HUES48 (cell line): ENCODE measurements around the gene SLC24A4.

Experiments used
- H3K27ac ChIP-seq: one replicate; pipeline ENCODE4 v1.7.0; 2013; ENCODE audit warnings: low read depth, low read length, inconsistent platforms
- H3K27me3 ChIP-seq: 2 replicates; pipeline ENCODE4 v1.6.1; 2013; ENCODE audit warnings: mild to moderate bottlenecking, low read length; ENCODE audit not compliant: control insufficient read depth, insufficient read depth
- H3K36me3 ChIP-seq: 2 replicates; pipeline ENCODE4 v1.6.1; 2013; ENCODE audit warnings: low read length; ENCODE audit not compliant: control insufficient read depth, insufficient read depth
- H3K4me1 ChIP-seq: 2 replicates; pipeline ENCODE4 v1.6.1; 2013; ENCODE audit warnings: mild to moderate bottlenecking, low read length; ENCODE audit not compliant: control insufficient read depth, insufficient read depth
- H3K4me3 ChIP-seq: 2 replicates; pipeline ENCODE4 v1.5.1; 2013; ENCODE audit warnings: mild to moderate bottlenecking, low read depth, low read length
- H3K9ac ChIP-seq: 2 replicates; pipeline ENCODE4 v1.6.1; 2013; ENCODE audit warnings: mild to moderate bottlenecking, low read depth, low read length, moderate library complexity
- H3K9me3 ChIP-seq: 2 replicates; pipeline ENCODE4 v1.6.1; 2013; ENCODE audit warnings: low read length; ENCODE audit not compliant: control insufficient read depth, insufficient read depth

SLC24A4 gene

GRCh38 chr14:92416544-92416943, 93.6 kb downstream of the SLC24A4 start:
- H3K4me1 ChIP-seq: no peaks in the 10 kb centered on the region
- no peak overlapping the region for H3K9ac ChIP-seq
- no peaks in the 10 kb centered on the region for H3K27me3 ChIP-seq
- no peaks in the 10 kb centered on the region for H3K36me3 ChIP-seq
- H3K9me3 ChIP-seq: no peaks in the 10 kb centered on the region
- no peak overlapping the region for H3K27ac ChIP-seq
- no peak overlapping the region for H3K4me3 ChIP-seq

DNA sequence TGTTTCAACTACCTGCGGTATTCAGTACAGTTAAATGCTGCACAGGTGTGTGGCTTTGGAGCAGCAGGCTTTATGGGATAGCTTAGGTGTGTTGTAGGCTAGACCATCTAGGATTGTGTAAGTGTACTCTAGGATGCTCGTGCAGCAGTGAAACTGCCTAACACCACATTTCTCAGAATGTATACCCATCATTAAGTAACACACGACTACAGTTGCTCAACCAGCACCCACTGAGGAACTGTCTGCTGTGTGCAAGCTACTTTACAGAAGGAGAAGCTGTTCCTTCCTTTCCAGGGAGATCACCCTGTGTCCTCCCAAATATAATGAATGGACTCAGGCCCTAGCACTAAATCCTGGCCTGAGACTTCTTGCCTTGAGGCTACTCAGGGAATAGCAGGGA, 94.8 kb downstream of the SLC24A4 start:
- no peak overlapping the region for H3K4me3 ChIP-seq
- H3K27me3 ChIP-seq: no peaks in the 10 kb centered on the region
- no peak overlapping the region for H3K9ac ChIP-seq
- H3K9me3 ChIP-seq: no peaks in the 10 kb centered on the region
- no peak overlapping the region for H3K27ac ChIP-seq
- H3K4me1 ChIP-seq: no peaks in the 10 kb centered on the region
- H3K36me3 ChIP-seq: no peaks in the 10 kb centered on the region

DNA sequence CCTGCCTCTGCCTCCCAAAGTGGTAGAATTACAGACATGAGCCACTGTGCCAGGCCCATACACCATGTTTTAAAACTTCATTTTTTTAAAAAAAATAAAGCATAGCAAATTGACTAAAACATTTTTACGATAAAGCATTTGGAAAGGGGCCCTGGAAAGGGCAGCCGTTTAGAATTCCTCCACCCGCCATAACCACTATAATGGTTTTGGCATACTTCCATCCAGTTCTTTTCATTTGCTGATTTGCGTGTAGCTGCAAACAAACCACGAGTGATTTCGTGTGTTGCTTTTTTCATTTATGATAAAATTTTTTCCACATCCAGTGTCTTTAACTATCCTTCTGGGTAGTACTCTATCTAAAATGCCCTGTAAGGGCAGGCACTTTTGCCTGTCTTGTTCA, 98.8 kb downstream of the SLC24A4 start:
- Histone ChIP-seq H3K27ac (no peak overlapping the region), H3K9me3 (no peaks in the 10 kb centered on the region), H3K9ac (no peak overlapping the region), H3K27me3 (no peaks in the 10 kb centered on the region), H3K4me1 (no peaks in the 10 kb centered on the region), H3K4me3 (no peak overlapping the region), H3K36me3 (no peaks in the 10 kb centered on the region)

- Histone ChIP-seq H3K9ac (no peak overlapping the region), H3K27me3 (no peaks in the 10 kb centered on the region), H3K27ac (no peak overlapping the region), H3K9me3 (no peaks in the 10 kb centered on the region), H3K4me3 (no peak overlapping the region), H3K36me3 (no peaks in the 10 kb centered on the region), H3K4me1 (no peaks in the 10 kb centered on the region)
Measured at GRCh38 chr14:92425101-92425500, 102.1 kb downstream of the SLC24A4 start.

DNA sequence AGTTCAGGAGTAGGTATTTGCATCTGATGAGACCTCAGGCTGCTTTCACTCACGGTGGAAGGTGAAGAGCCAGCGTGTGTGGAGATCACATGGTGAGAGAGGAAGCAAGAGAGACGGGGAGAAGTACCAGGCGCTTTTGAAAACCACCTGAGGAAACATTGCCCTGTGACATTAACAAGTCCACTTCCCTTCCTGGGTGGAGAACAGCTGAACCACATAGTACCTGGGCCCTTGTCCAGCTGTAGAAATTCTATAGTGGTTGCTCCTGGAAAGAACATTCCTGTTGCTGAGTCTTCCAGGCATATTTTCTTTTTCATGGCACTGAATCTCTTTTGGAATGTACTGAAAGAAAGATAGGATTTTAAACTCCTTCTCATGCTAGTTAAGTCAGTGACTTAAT, 103.3 kb downstream of the SLC24A4 start:
- no peak overlapping the region for H3K9ac ChIP-seq
- H3K9me3 ChIP-seq: no peaks in the 10 kb centered on the region
- no peaks in the 10 kb centered on the region for H3K36me3 ChIP-seq
- no peaks in the 10 kb centered on the region for H3K27me3 ChIP-seq
- H3K4me3 ChIP-seq: no peak overlapping the region
- no peaks in the 10 kb centered on the region for H3K4me1 ChIP-seq
- H3K27ac ChIP-seq: no peak overlapping the region

GRCh38 chr14:92427096-92427495, 104.1 kb downstream of the SLC24A4 start:
- no peak overlapping the region for H3K9ac ChIP-seq
- no peaks in the 10 kb centered on the region for H3K4me1 ChIP-seq
- no peaks in the 10 kb centered on the region for H3K27me3 ChIP-seq
- no peaks in the 10 kb centered on the region for H3K36me3 ChIP-seq
- no peak overlapping the region for H3K4me3 ChIP-seq
- H3K27ac ChIP-seq: no peak overlapping the region
- no peaks in the 10 kb centered on the region for H3K9me3 ChIP-seq

DNA sequence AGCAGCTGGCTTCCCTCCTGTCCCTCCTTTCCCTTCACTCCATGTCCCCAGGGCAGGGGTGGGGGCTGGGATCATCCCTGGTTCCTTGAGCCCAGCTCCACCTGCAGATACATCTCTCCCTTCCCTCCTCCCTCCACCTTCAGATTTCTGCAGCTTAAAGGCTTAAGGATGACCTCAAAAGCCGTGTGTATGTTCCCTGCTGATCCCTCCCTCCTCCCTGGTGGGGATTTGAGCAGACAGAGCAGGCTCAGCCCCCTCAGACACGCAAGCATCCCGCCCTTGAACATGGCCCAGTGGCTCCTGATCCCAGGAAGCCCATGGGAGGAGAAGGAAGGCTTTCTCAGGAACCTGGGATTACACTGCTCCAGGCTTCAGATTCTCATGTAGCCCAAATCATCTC, 107.7 kb downstream of the SLC24A4 start:
- no peaks in the 10 kb centered on the region for H3K27me3 ChIP-seq
- no peak overlapping the region for H3K4me3 ChIP-seq
- H3K9ac ChIP-seq: no peak overlapping the region
- no peak overlapping the region for H3K27ac ChIP-seq
- H3K4me1 ChIP-seq: no peaks in the 10 kb centered on the region
- no peaks in the 10 kb centered on the region for H3K36me3 ChIP-seq
- no peaks in the 10 kb centered on the region for H3K9me3 ChIP-seq

- Histone ChIP-seq H3K27ac (no peak overlapping the region), H3K9me3 (no peaks in the 10 kb centered on the region), H3K4me3 (no peak overlapping the region), H3K27me3 (no peaks in the 10 kb centered on the region), H3K9ac (no peak overlapping the region), H3K4me1 (no peaks in the 10 kb centered on the region), H3K36me3 (no peaks in the 10 kb centered on the region)
Measured at GRCh38 chr14:92431199-92431725, 108.3 kb downstream of the SLC24A4 start.

- H3K9me3 ChIP-seq: no peaks in the 10 kb centered on the region
- no peak overlapping the region for H3K9ac ChIP-seq
- H3K4me3 ChIP-seq: no peak overlapping the region
- no peak overlapping the region for H3K27ac ChIP-seq
- H3K27me3 ChIP-seq: no peaks in the 10 kb centered on the region
- no peaks in the 10 kb centered on the region for H3K4me1 ChIP-seq
- no peaks in the 10 kb centered on the region for H3K36me3 ChIP-seq
Measured at GRCh38 chr14:92433407-92433806, 110.4 kb downstream of the SLC24A4 start.

- H3K27ac ChIP-seq: no peak overlapping the region
- no peaks in the 10 kb centered on the region for H3K9me3 ChIP-seq
- no peaks in the 10 kb centered on the region for H3K36me3 ChIP-seq
- no peak overlapping the region for H3K4me3 ChIP-seq
- no peaks in the 10 kb centered on the region for H3K4me1 ChIP-seq
- H3K9ac ChIP-seq: no peak overlapping the region
- H3K27me3 ChIP-seq: no peaks in the 10 kb centered on the region
Measured at GRCh38 chr14:92435154-92435553, 112.2 kb downstream of the SLC24A4 start.

DNA sequence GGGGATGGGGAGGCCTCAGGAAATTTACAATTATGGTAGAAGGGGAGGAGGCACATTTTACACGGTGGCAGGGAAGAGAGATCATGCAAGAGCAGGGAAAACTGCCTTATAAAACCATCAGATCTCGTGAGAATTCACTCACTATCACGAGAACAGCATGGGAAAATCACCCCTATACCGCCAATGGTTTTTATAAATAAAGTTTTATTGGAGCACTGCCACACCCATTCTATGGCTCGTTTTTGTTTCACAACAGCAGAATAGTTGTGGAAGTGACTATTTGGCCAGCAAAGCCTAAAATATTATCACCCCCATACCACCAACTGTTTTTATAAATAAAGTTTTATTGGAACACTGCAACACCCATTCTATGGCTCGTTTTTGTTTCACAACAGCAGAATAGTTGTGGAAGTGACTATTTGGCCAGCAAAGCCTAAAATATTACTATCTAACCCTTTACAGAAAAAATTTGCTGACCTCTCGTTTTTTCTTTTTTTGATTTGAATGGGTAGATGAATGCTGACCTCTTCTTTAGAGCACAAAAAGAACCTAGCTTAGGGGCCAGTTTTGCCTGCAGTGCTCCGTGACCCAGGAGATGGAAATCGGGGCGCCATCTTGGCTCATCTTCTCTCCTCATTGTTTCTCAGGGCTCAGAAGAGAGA, 113.3 kb downstream of the SLC24A4 start:
- H3K27me3 ChIP-seq: no peaks in the 10 kb centered on the region

More for the DNA sequence above, 113.3 kb downstream of the SLC24A4 start:
- Histone ChIP-seq H3K36me3 (no peaks in the 10 kb centered on the region), H3K9ac (no peak overlapping the region), H3K9me3 (no peaks in the 10 kb centered on the region), H3K4me3 (no peak overlapping the region), H3K27ac (no peak overlapping the region), H3K4me1 (no peaks in the 10 kb centered on the region)
